GM12892 (cell line): ENCODE measurements around the gene DTYMK.

Source experiments
- POLR2A ChIP-seq: IDR thresholded peaks from 2 replicates; pipeline ENCODE4 v1.6.1; 2011; ENCODE audit warnings: low read depth, low read length, control low read depth
- POLR2AphosphoS5 ChIP-seq: IDR thresholded peaks from 2 replicates; pipeline ENCODE4 v1.6.1; 2011; ENCODE audit warnings: low read depth, low read length, control low read depth

- TF ChIP-seq POLR2AphosphoS5 (no peak), POLR2A (no peak)
Observed at GRCh38 chr2:241677392-241677791, 9.2 kb downstream of the DTYMK start.
